ENCODE data around the gene ERICH2. TPM values are rescaled to one million over a fixed set of nuclear protein-coding genes. Genes with fewer than 3 reads are reported as not detected.

ERICH2 gene
- total RNA-seq, 1 donor from 2014 or later: not detected

DNA sequence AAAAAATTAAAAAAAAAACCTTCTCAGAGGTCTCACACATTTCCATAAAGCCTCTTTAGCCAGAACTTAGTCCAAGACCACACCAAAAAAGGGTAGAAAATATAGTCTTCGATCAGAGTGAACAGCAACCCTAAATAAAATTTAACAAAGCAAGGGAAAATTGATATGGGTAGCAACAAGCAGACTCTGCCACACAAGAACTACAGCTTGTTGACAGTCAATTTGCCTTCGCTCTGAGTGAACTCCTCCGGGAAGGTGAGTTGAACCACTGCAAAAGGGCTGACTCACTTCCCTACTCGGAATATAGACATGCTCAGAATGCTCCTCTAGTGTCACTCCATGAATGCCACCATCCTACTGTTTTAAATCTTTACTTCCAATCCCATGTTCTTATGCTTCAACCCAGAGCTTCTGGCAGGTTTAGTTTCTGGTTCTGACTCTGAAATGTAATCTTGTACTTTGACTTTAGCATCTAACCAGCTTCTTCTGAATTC is 70.6 kb downstream of the ERICH2 start:
- no peak overlapping the region for H3K27ac Mint-ChIP-seq (ENCODE audit: unreplicated experiment)
- no peaks in the 10 kb centered on the region for H3K9me3 Mint-ChIP-seq
- H3K27me3 Mint-ChIP-seq (ENCODE audit: low read depth): peaks cover 2% of the 10 kb centered on the region
- H3K36me3 Mint-ChIP-seq (ENCODE audit: low read depth): no peaks in the 10 kb centered on the region
- no peak overlapping the region for H3K4me3 Mint-ChIP-seq
- no peak for DNase-seq (ENCODE audit: low read depth, low spot score)
- H3K4me1 Mint-ChIP-seq: no peaks in the 10 kb centered on the region
- TF ChIP-seq, protein P1, sequence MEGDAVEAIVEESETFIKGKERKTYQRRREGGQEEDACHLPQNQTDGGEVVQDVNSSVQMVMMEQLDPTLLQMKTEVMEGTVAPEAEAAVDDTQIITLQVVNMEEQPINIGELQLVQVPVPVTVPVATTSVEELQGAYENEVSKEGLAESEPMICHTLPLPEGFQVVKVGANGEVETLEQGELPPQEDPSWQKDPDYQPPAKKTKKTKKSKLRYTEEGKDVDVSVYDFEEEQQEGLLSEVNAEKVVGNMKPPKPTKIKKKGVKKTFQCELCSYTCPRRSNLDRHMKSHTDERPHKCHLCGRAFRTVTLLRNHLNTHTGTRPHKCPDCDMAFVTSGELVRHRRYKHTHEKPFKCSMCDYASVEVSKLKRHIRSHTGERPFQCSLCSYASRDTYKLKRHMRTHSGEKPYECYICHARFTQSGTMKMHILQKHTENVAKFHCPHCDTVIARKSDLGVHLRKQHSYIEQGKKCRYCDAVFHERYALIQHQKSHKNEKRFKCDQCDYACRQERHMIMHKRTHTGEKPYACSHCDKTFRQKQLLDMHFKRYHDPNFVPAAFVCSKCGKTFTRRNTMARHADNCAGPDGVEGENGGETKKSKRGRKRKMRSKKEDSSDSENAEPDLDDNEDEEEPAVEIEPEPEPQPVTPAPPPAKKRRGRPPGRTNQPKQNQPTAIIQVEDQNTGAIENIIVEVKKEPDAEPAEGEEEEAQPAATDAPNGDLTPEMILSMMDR (conservative IDR thresholded peaks at IDR 0.05): no peak

- Mint-ChIP-seq H3K27me3 (ENCODE audit: low read depth) (peaks cover 2% of the 10 kb centered on the region), H3K9me3 (no peaks in the 10 kb centered on the region), H3K27ac (ENCODE audit: unreplicated experiment) (no peak overlapping the region), H3K36me3 (ENCODE audit: low read depth) (no peaks in the 10 kb centered on the region), H3K4me3 (no peak overlapping the region), H3K4me1 (no peaks in the 10 kb centered on the region)
- TF ChIP-seq, protein P1 (conservative IDR thresholded peaks at IDR 0.05): no peak
- DNase-seq (ENCODE audit: low read depth, low spot score): no peak
Measured at GRCh38 chr2:170842785-170843184, 72.6 kb downstream of the ERICH2 start.

GRCh38 chr2:170843656-170844055 is 73.5 kb downstream of the ERICH2 start:
- Mint-ChIP-seq H3K27me3 (ENCODE audit: low read depth) (no peaks in the 10 kb centered on the region), H3K36me3 (ENCODE audit: low read depth) (no peaks in the 10 kb centered on the region), H3K9me3 (no peaks in the 10 kb centered on the region), H3K4me3 (no peak overlapping the region), H3K27ac (ENCODE audit: unreplicated experiment) (no peak overlapping the region), H3K4me1 (no peaks in the 10 kb centered on the region)
- TF ChIP-seq, protein P1 (conservative IDR thresholded peaks at IDR 0.05): no peak
- no peak for DNase-seq (ENCODE audit: low read depth, low spot score)

GRCh38 chr2:170845343-170845742 is 75.2 kb downstream of the ERICH2 start:
- H3K27me3 Mint-ChIP-seq (ENCODE audit: low read depth): no peaks in the 10 kb centered on the region
- H3K4me1 Mint-ChIP-seq: no peaks in the 10 kb centered on the region
- no peak overlapping the region for H3K4me3 Mint-ChIP-seq
- H3K36me3 Mint-ChIP-seq (ENCODE audit: low read depth): no peaks in the 10 kb centered on the region
- no peak for DNase-seq (ENCODE audit: low read depth, low spot score)
- H3K27ac Mint-ChIP-seq (ENCODE audit: unreplicated experiment): no peak overlapping the region
- H3K9me3 Mint-ChIP-seq: no peaks in the 10 kb centered on the region
- TF ChIP-seq, protein P1 (conservative IDR thresholded peaks at IDR 0.05): peak; percentile 26

GRCh38 chr2:170846314-170846713 is 76.1 kb downstream of the ERICH2 start:
- H3K9me3 Mint-ChIP-seq: no peaks in the 10 kb centered on the region
- H3K27me3 Mint-ChIP-seq (ENCODE audit: low read depth): no peaks in the 10 kb centered on the region
- H3K36me3 Mint-ChIP-seq (ENCODE audit: low read depth): no peaks in the 10 kb centered on the region
- TF ChIP-seq, protein P1 (conservative IDR thresholded peaks at IDR 0.05): no peak
- H3K4me3 Mint-ChIP-seq: no peak overlapping the region
- no peaks in the 10 kb centered on the region for H3K4me1 Mint-ChIP-seq
- no peak overlapping the region for H3K27ac Mint-ChIP-seq (ENCODE audit: unreplicated experiment)
- no peak for DNase-seq (ENCODE audit: low read depth, low spot score)

GRCh38 chr2:170847716-170848115 is 77.5 kb downstream of the ERICH2 start:
- no peaks in the 10 kb centered on the region for H3K4me1 Mint-ChIP-seq
- no peaks in the 10 kb centered on the region for H3K9me3 Mint-ChIP-seq
- TF ChIP-seq, protein P1 (conservative IDR thresholded peaks at IDR 0.05): no peak
- H3K27ac Mint-ChIP-seq (ENCODE audit: unreplicated experiment): no peak overlapping the region
- H3K36me3 Mint-ChIP-seq (ENCODE audit: low read depth): no peaks in the 10 kb centered on the region
- no peak overlapping the region for H3K4me3 Mint-ChIP-seq
- no peak for DNase-seq (ENCODE audit: low read depth, low spot score)
- no peaks in the 10 kb centered on the region for H3K27me3 Mint-ChIP-seq (ENCODE audit: low read depth)
